ENCODE measurements around the gene DONSON.
A peak's percentile ranks its signal among the peaks of the same experiment; 100 is the strongest.

The DONSON gene

DNA sequence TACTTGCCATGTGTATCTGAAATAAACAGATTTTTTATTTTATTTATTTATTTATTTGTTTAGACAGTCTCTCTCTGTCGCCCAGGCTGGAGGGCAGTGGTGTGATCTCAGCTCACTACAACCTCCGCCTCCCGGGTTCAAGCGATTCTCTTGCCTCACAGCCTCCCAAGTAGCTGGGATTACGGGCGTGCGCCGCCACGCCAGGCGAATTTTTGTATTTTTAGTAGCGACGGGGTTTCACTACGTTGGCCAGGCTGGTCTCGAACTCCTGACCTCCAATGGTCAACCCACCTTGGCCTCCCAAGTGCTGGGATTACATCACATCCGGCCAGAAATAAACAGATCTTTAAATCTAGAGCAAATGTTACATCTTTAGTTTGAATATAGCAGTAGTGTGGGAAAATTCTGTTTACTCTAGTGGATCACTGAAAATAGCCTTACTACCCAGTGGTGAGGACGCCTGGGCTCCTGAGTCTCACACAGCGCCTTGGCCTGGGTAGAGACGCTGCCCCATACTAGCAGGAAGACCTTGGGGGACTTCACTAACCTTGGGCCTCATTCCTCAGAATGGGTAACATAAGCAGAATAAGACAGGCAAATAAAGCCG, 47.3 kb downstream of the DONSON start:
- peak; percentile 1 for DNase-seq (ENCODE audit: low read depth)

DNA sequence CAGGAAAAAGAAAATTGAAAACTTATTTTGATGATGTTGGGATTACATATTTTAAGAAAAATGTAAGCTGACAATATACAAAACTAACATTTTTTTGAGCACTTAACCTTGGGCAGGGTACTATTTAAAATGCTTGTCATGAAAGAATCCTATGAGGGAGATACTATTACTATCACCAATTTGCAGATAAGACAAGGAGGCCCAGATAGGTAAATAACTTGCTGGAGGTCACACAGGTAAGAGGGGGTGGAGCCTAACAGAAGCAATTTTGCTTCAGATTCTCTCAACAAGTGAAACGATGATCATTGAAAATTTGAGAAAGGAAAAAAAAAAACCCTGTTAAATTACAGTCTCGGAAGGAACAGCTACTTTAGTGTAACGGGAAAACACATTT, 47.8 kb downstream of the DONSON start:
- DNase-seq (ENCODE audit: low read depth) = no peak

DNA sequence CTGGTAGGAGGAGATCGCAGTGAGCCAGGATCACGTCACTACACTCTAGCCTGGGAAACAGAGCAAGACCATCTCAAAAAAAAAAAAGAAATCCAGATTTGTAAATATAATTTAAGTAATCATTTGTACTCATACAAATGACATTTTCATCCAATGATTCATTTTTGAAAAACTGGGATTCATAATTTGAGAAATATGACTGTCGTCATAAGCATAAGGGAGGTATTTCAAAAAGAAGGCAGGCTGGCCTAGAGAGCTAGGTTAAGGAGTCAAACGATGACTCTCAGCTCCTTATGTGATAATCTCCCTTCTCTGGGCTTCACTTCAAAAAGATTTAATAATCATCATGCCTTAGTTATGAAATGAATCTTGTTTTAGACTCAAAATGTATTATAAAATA, 48.9 kb downstream of the DONSON start:
- DNase-seq (ENCODE audit: low read depth) = no peak

DNA sequence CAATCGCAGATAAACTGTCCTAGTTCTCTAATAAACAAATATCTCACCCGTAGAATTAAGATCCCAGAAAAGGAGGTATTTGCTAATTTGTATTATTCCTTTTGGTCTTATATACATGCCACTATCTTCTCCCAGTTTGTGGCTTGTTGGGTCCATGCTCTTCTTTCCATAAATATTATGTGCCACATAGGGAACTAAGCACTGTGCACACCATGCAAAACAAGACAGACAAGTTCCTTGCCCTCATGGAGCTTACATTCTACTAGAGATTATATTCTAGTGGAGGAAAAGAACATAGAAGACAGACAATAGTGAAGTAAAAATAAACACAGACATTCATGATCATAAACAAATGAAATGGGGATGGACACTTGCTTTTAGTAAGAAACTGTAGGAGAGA, 51.3 kb downstream of the DONSON start:
- DNase-seq (ENCODE audit: low read depth) = no peak

DNA sequence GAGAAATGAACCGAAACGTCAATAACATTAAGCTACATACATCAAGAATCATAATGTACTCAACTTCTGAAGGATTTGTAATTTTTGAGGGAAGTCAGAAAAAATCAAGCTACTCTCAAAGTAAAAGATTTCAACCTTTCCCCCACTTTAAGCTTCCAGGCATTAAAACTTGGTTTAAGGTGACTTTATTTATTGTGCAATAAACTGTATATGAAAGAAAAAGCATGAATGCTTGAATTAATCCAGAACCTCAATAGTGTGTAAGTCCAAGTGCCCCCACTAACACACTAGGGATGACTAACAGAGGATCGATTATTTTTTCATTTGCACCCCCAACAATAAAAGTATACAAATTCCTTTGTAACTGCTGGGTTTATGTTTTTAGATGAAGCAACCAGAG, 57.5 kb downstream of the DONSON start:
- DNase-seq (ENCODE audit: low read depth) = no peak
